ENCODE results near the gene HES6.

HES6 gene

DNA sequence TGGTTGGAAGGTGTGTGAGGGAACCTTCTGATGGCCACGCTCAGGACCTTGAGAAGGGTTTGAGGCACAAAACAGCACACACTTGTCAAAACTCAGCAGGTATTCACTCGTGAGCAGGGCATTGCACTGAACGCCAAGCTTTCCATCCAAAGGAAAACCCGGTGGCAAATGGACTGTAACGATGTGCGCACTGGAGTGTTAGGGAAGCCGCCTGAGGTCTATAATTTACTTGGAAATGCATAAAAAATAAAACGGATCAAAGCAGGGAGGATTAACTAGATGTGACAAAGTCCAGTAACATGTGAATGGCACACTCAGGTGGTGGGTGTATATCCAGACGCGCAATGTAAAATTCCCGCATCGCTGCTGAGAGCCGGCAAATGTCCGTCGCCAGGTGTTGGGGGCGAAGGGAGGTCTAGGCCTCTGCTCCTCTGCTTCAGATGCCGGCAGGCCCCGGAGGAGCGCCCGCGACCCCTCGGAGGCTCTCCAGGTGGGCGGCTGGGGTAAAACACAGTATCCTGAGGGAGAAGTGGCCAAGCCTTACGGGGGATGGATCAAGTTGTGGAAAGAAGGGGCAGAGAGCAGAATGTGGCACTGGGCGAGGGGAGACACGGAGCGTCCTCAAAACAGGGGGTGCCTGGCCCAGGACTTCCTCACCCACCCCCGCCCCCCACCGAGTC lies 15.3 kb downstream of the HES6 start:
- TF ChIP-seq, protein P1, sequence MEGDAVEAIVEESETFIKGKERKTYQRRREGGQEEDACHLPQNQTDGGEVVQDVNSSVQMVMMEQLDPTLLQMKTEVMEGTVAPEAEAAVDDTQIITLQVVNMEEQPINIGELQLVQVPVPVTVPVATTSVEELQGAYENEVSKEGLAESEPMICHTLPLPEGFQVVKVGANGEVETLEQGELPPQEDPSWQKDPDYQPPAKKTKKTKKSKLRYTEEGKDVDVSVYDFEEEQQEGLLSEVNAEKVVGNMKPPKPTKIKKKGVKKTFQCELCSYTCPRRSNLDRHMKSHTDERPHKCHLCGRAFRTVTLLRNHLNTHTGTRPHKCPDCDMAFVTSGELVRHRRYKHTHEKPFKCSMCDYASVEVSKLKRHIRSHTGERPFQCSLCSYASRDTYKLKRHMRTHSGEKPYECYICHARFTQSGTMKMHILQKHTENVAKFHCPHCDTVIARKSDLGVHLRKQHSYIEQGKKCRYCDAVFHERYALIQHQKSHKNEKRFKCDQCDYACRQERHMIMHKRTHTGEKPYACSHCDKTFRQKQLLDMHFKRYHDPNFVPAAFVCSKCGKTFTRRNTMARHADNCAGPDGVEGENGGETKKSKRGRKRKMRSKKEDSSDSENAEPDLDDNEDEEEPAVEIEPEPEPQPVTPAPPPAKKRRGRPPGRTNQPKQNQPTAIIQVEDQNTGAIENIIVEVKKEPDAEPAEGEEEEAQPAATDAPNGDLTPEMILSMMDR (IDR thresholded peaks at IDR 0.05): no peak
- TF ChIP-seq ZFX (IDR thresholded peaks at IDR 0.05; ENCODE audit: borderline replicate concordance): no peak
- no peak overlapping the region for H3K27ac ChIP-seq

DNA sequence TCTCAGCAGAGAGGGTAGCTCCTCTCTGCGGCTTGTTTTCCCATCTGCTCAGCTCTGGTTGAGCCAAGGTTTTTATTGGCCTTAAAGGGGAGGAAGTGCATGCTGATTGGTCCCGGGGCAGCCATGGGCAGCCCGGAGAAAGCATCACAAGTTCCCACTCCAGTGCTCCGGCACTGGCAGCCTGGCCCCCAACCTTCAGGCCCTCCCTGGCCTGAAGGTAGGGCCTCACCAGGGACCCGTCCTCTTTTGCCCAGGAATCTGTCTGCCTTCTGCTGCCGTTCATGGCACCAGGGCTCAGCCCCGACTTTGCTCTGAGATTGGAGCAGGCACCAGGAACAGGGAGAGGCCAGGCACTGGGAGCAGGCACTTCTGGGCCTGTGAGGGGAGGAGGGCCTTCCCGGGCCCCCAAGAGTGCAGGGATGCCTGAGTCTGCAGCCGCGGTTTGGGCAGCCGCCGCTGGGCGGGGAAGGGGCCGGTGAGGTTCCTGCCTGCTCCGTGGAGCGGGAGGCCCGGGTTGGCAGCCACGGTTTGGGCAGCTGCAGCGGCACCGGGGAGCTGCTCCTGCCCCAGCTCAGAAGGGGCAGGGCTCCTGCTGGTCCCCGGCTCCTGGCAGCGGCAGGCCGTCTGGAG lies 18.8 kb downstream of the HES6 start:
- H3K27ac ChIP-seq: no peak overlapping the region
- TF ChIP-seq, protein P1 (IDR thresholded peaks at IDR 0.05): no peak
- no peak for TF ChIP-seq ZFX (IDR thresholded peaks at IDR 0.05; ENCODE audit: borderline replicate concordance)

DNA sequence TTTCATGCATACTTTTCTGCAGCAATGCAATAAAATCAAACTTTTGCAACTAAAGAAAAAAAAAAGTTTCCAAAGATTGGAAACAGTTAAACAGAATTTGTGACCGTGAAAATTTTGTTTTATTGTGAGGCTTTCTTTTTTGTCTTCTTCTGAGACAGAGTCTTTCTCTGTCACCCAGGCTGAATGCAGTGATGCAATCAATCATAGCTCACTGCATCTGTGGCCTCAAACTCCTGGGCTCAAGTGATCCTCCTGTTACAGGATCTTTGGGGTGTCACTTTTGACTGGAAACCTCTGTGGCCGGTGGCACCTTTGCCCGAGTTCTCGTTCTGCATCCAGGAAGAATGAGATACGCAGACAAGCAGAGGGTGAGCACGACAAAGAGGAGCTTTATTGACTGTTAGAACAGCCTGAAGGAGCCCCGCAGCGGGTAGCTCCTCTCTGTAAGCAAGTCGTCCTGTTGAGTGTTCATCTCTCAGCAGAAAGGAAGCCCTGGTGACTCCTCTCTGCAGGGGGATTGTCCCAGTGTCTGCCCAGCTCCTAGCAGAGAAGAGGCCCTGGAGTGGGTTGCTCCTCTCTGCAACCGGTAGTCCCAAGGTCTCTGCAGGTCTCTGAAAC lies 19.5 kb downstream of the HES6 start:
- no peak for TF ChIP-seq ZFX (IDR thresholded peaks at IDR 0.05; ENCODE audit: borderline replicate concordance)
- TF ChIP-seq, protein P1 (IDR thresholded peaks at IDR 0.05): no peak
- no peak overlapping the region for H3K27ac ChIP-seq

DNA sequence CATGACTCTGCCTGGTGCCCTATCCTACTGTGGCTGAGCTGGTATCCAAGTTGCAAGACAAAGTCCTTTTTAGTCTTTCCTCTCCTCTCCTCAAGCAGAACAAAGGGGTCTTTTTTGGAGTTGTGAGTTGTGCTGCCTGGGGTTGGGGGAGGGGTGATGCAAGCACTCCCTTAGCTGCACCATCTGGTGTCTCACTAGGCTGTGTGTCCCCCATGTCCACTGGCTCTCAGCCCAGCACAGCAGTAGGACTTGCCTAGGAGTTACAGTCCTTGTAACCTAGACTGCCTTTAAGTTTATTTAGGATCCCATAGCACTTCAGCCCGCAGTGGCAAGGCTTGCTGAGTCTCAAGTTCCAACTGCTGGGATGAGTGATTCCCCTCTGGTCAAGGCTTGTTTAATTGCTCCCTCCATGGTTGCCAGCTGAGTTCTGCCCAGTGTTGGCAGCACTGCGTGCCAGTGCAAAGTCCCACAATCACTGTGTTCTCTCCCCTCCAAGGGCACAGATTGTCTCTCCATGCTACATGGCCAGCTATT lies 23.1 kb downstream of the HES6 start:
- no peak overlapping the region for H3K27ac ChIP-seq
- no peak for TF ChIP-seq ZFX (IDR thresholded peaks at IDR 0.05; ENCODE audit: borderline replicate concordance)
- TF ChIP-seq, protein P1 (IDR thresholded peaks at IDR 0.05): no peak

DNA sequence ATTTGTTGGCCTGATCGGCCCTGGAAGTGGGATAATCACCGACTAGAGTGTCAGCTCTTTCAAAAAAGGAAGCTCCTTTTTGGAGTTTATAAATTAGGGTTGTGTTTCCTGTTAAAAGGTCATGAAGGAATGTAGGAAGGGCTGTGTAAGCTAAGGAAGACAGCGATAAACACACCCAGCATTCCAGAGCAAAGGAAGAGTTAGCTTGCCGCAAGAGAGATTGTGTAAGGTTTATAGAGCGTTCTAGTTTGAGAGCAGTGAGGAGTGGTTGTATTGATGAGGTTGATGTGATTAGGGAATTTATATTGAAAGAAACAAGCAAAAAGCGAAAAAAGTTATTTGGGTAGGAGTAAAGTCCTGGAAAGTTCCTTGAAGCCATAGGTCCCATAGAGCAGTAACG lies 32.8 kb downstream of the HES6 start:
- TF ChIP-seq, protein P1 (IDR thresholded peaks at IDR 0.05): no peak
- TF ChIP-seq ZFX (IDR thresholded peaks at IDR 0.05; ENCODE audit: borderline replicate concordance): no peak
- H3K27ac ChIP-seq: no peak overlapping the region

DNA sequence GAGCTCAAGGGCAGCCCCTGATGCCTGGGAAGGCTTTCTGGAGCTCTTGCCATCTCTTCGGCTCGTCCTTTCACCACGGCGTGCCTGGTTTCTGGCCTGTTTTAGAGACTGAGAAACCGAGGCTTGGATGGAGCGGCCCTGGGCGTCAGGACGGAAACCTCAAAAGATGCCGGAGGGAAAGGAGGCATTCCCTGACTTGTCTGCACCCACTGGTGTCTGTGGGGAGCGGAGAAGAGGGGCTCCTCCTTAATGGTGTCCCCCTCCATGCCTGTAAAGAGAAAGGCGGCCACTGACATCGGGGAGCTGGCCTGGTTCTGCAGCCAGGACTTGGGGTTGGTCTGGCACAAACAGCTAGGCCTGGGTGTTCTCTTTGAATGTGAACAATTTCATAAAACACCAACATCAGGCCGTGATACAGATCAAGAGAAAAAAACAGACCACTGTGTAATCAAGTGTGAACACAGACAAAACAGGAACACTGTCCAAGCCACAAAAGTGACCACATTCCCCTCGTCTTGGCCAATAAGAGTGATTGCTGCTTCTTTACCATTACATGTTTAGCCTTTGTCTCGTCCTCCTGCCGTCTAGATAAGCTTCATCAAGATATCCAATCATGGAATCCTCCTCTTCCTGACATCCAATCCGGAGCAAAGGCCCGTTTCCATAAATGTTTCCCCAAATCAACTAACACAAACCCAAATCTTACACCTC lies 35.7 kb downstream of the HES6 start:
- TF ChIP-seq, protein P1 (IDR thresholded peaks at IDR 0.05): no peak
- no peak for TF ChIP-seq ZFX (IDR thresholded peaks at IDR 0.05; ENCODE audit: borderline replicate concordance)
- peak overlapping the region; percentile 81 for H3K27ac ChIP-seq

Measured in 22Rv1 (cell line).